Left lobe of liver (tissue), 2 donors: ENCODE measurements around the gene PRMT1. TPM values are rescaled to one million over a fixed set of nuclear protein-coding genes. Genes with fewer than 3 reads are reported as not detected.

Experiments
- ATAC-seq: fragments of 200-7000 bp; cut with Tn5 transposase; one replicate; pipeline ENCODE4 v1.9.1; 2020; ENCODE audit warnings: mild to moderate bottlenecking, moderate library complexity
- DNase-seq: peaks from one replicate; pipeline ENCODE4 v3.0.0-alpha.2; 2020; ENCODE audit warnings: low spot score
- total RNA-seq: library from RNA; stranded (reverse); gene quantifications from one replicate; pipeline ENCODE4 v1.2.1, GENCODE V29; 2021
- donor health status: DM: no; HTN: no; CAD: no; lungs with moderate emphysema.
- donor health status: DM: no; HTN: yes; CAD: no.

PRMT1 gene
- total RNA-seq, 1 donor from 2014 or later, result 28.7 TPM

DNA sequence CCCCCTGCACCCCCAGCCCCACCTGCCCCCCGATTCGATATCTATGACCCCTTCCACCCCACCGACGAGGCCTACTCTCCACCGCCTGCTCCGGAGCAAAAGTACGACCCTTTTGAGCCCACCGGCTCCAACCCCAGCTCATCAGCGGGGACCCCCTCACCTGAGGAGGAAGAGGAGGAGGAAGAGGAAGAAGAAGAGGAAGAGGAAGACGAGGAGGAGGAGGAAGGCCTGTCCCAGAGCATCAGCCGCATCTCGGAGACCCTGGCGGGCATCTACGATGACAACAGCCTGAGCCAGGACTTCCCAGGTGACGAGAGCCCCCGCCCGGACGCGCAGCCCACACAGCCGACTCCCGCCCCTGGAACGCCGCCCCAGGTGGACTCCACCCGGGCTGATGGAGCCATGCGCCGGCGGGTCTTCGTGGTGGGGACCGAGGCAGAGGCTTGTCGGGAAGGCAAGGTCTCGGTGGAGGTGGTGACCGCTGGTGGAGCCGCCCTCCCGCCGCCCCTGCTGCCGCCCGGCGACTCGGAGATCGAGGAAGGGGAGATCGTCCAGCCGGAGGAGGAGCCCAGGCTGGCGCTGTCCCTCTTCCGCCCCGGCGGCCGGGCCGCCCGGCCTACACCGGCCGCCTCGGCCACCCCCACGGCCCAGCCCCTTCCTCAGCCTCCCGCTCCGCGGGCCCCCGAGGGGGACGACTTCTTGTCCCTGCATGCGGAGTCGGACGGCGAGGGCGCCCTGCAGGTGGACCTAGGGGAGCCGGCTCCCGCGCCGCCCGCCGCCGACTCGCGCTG lies 25.8 kb upstream of the PRMT1 start:
- DNase-seq, result no peak
- no peak for ATAC-seq

DNA sequence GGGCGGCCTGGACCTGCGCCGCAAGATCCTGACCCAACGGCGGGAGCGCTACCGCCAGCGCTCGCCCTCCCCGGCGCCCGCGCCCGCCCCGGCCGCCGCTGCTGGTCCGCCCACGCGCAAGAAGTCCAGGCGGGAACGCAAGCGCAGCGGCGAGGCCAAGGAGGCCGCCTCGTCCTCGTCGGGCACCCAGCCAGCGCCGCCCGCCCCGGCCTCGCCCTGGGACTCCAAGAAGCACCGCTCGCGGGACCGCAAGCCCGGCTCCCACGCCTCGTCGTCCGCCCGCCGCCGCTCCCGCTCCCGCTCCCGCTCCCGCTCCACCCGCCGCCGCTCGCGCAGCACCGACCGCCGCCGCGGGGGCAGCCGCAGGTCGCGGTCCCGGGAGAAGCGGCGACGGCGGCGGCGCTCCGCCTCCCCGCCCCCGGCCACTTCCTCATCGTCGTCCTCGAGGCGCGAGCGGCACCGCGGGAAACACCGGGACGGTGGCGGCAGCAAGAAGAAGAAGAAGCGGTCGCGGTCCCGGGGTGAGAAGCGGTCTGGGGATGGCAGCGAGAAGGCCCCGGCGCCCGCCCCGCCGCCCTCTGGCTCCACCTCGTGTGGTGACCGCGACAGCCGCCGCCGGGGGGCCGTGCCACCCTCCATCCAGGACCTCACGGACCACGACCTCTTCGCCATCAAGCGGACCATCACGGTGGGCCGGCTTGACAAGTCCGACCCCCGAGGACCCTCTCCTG lies 25.1 kb upstream of the PRMT1 start:
- ATAC-seq, result no peak
- no peak for DNase-seq

DNA sequence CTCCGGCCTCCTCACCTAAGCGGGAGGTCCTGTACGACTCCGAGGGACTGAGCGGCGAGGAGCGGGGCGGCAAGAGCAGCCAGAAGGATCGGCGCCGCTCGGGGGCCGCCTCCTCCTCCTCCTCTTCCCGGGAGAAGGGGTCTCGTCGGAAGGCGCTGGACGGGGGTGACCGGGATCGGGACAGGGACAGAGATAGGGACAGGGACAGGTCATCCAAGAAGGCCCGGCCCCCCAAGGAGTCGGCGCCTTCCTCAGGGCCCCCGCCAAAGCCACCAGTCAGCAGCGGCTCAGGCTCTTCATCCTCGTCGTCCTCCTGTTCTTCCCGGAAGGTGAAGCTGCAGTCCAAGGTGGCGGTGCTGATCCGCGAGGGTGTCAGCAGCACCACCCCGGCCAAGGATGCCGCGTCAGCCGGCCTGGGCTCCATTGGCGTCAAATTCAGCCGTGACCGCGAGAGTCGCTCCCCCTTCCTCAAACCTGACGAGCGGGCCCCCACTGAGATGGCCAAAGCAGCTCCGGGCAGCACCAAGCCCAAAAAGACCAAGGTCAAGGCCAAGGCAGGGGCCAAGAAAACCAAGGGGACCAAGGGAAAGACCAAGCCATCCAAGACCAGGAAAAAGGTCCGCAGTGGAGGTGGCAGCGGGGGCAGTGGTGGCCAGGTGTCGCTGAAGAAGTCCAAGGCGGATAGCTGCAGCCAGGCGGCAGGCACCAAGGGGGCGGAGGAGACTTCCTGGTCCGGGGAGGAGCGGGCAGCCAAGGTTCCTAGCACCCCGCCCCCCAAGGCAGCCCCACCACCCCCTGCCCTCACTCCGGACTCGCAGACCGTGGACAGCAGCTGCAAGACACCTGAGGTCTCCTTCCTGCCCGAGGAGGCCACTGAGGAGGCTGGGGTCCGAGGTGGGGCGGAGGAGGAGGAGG lies 24.3 kb upstream of the PRMT1 start:
- no peak for ATAC-seq
- no peak for DNase-seq

DNA sequence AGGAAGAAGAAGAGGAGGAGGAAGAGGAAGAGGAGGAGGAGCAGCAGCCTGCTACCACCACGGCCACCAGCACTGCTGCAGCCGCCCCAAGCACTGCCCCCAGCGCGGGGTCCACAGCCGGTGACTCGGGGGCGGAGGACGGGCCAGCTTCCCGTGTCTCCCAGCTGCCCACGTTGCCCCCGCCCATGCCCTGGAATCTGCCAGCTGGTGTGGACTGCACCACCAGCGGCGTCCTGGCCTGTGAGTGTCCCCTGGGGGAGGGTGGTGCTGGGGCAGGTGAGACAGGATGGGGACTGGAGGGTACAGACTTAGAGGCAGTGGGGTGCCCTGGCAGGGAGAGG lies 23.6 kb upstream of the PRMT1 start:
- DNase-seq (no peak), ATAC-seq (no peak)

DNA sequence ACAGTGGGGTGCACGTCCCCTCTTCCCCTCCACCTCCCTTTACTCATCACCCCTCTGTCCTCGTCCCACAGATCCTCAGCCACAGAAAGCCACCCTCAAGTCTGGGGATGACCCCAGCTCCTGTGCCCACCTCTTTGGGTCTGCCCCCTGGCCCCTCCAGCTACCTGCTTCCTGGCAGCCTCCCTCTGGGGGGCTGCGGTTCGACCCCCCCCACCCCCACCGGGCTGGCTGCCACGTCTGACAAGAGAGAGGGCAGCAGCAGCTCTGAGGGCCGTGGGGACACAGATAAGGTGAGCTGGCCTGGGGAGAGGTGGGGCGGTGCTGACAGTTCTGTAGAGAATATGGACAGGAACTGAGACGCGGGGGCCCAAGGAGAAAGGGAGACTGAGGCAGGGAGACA lies 22.5 kb upstream of the PRMT1 start:
- no peak for ATAC-seq
- no peak for DNase-seq

DNA sequence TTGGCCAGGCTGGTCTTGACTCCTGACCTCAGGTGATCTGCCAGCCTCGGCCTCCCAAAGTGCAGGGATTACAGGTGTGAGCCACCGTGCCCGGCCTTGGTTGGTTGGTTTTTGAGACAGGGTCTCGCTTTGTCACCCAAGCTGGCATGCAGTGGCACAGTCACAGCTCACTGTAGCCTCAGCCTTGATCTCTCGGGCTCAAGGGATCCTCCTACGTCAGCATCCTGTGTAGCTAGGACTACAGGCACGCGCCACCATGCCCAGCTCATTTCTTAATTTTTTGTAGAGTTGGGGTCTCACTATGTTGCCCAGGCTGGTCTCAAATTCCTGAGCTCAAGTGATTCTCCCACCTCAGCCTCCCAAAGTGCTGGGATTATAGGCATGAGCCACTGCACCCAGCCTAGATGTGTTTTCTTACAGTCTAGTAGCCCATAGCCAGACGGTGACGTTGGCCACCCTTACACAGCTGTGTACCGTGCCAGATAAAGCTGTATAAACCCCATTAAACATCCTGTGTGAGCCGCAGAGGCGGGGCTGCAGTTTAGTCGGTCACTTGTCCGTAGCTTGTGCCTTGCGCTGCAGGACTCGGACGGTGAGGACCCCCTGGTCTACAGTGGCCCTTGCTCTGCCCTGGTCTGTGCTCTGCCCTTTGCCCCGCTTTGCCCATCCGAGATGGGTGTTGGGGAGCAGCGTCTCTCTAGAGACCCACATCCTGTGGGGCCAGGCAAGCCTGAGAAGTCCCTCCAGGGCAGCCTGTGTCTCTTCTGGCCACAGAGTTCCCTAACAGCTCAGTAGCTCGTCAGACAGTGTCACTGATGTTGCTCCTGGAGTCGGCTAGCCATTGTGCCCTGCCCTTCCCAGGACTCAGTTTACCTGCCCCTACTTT lies 21.3 kb upstream of the PRMT1 start:
- DNase-seq (no peak), ATAC-seq (no peak)

DNA sequence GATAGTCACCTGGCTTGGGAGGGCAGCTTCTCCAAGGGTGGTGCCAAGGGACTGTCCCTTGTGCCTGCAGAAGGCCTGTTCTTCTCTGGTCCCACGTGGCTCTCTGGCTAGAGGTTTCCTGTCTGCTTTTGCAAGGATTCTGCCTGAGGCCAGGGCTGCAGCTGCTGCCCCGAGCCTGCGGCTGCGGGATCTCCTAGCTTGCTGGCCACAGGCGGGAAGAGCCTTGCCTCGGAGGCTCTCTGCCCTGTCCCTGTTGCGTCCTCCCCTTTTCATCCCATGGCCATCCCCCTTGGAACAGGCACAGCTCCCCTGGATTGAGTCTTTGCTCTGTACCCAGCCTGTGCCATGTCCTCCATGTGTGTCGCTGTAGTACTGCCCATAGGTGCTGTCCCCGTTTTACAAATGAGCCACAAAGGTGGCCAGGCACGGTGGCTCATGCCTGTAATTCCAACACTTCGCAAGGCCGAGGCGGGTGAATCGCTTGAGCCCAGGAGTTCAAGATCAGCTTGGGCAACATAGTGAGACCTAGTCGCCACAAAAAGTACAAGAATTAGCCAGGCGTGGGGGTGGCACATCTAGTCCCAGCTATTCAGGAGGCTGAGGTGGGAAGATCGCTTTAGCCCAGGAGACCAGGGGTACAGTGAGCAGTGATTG lies 20.5 kb upstream of the PRMT1 start:
- no peak for ATAC-seq
- DNase-seq, result no peak

DNA sequence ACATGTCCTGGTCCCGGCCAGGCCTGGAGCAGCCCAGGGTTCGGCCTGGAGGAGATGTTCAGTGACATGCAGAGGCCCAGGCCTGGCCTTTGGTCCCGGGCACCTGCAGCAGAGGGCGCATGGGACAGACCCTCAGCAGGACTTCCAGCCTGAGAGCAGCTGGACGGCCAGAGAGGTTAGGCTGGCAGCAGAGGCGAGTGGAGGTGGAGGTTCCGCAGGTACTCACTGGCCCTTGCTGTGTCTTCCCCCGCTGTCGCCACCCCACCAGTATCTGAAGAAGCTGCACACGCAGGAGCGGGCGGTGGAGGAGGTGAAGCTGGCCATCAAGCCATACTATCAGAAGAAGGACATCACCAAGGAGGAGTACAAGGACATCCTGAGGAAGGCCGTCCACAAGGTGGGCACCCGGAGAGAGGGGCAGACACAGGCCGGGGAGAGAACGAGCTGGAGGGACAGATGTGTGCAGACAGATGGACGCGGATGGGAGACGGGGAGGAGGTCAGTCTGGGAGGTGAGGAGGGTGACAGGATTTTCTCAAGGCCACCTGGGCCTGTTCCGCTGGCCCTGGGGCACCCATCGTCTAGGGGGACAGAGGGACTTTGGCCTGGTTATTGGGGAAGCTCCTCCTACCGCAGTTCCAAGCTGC lies 19.5 kb upstream of the PRMT1 start:
- no peak for ATAC-seq

DNA sequence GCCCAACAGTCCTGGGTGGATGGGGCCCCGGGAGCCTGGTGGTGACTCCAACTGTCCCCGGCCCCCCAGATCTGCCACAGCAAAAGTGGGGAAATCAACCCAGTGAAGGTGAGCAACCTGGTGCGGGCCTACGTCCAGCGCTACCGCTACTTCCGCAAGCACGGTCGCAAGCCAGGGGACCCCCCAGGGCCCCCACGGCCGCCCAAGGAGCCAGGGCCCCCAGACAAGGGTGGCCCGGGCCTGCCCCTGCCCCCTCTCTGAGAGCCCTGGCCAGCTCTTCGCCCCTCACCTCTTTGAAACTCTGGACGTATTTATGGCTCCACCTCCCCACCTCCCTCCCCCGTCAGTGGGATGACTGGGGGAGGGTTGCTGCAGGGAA lies 18.9 kb upstream of the PRMT1 start:
- ATAC-seq, result no peak
- DNase-seq, result no peak

More for the DNA sequence above, 19.5 kb upstream of the PRMT1 start:
- DNase-seq, result no peak

DNA sequence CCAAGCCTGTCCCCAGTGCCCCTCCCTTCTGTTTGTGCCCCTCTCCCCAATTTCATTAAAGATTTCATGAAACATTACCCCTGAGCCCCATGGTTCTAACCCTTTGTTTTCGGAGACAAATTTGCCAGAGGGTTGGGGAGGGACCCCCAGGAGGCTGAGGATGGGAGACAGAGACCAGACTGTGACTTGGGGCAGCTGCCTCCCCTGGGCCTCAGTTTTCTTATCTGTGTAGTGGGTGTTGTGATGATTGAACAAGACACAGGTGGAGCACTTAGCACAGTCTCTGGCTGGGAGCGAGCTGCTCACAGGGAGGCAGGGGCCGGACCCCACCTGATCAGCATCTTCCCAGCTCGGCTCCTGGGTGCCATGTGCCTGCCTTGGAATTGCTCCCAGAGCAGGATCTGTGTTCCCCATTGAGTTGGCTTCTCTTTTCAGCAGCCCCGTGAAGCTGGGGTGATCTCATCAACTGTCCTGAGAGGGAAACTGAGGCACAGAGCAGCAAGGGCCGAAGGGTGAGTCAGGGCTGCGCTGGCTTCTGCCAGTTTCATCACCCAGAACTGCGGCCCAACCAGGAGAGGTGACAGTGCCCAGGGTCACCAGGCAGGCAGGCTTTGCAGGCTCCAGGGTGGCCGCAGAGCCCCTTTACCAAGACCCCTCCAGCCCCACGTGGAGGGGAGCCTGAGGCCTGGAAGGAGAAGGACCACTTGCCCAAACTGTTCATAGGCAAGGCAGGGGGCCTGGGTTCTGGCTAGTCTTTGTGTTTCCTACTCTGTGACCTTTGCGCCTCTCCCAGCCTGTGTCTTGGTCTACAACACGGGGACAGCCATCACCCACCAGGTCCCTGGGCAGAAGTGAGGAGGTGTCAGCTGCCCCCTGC lies 18.3 kb upstream of the PRMT1 start:
- DNase-seq, result no peak
- no peak for ATAC-seq

DNA sequence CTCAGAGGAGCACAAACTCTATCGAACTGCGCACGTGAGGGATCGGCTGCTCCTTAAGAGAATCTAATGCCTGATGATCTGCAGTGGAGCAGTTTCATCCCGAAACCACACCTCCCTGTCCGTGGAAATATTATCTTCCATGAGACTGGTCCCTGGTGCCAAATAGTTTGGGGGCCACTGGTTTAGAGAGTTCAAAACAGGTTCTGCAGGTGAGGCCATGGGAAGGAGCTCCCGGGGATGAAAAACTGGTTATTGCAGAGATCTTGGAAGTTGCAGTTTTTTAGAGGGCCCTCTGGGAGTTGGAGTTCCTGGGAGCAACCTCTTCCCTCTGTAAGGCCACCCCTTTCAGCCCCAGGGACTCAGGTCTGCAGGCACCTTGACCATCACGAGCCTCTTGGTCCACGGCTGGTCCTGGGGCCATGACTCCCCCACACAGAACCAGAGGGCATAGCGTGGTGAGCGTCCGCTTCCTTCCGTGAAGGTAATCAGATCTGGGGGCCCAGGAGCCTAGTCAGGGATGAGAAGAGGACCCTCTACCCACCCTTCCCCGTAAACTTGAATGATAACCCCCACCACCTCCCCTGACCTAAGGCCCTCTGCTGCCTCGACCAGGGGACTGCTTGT lies 16.6 kb upstream of the PRMT1 start:
- ATAC-seq (no peak), DNase-seq (no peak)

DNA sequence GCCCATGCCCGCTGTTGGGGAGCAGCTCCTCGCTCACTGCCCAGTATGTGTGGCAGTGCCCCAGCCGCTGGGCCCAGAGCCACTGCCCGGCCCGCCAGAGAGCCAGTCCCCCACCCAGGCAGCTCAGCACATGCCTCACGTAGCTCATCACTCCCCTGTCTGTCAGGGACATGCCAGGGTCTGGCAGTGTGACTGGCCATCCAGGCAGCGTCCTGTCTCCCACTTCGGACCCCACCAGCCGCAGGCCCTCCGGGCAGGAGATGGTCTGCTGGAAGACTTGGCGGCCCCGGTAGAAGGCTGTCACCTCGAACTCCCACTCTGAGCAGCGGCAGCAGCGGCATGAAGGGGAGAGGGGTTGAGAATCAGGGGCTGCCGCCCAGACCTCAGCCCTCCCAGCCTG lies 15.1 kb upstream of the PRMT1 start:
- ATAC-seq (no peak), DNase-seq (no peak)

DNA sequence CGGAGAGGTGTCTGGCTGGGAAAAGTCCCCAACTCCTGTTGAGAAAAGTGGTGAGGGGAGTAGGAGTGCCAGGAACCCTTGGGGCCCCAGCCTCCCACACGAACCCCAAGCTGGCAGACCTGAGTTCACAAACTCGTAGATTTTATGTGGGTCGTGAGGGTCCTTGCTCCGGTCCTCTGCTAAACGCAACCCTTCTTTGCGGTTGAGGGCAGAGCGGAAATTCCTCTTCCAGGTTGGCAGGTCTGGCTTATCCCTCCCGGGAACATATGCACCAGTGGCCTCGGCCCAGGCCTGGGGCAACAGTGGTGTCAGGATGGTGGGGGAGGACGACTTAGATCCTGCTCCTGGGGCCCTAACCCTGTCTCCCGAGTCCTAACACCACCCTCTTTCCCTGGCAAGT lies 13.8 kb upstream of the PRMT1 start:
- DNase-seq (no peak), ATAC-seq (no peak)

DNA sequence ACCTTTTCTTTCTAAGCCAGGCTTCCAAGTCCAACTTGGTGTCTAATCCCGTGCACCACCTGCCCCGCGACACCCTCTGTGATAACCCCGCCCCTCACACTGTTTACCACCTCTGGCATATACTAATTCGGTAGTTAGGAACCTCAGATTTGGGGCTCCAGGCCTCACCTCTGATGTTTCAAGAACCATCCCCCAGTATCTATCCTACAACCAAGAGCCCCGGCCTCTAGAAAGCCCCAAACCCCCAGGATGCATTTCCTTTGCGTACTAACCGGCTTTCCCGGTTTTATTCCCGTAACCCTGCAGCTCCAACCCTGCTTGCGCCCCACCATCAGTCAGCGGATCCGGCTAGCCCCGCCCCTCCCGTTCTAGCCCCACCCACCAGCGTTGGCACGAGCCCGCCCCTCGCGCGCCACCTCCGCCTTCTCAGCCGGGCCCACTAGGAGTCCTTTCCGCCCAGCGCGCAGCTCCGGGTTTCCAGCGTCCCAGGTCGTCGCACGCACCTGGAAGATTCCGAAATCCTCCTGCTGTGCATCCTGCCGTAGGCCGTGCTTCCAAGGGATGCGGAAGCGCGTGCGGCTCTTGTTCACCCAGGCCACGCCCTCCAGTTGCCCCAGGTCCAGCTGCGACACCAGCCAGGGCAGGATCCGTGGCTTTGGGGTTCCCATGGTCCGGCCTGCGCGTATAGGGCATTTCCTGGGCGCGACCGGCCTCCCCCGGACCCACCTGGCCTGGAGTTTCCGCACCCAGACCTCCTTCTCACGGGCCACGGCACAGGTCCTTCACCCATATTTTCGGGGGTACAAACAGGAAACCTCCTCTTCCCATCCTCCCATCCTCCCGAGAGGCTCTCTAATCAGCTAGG lies 12.7 kb upstream of the PRMT1 start:
- DNase-seq (peak; percentile 91), ATAC-seq (peak; percentile 84)

DNA sequence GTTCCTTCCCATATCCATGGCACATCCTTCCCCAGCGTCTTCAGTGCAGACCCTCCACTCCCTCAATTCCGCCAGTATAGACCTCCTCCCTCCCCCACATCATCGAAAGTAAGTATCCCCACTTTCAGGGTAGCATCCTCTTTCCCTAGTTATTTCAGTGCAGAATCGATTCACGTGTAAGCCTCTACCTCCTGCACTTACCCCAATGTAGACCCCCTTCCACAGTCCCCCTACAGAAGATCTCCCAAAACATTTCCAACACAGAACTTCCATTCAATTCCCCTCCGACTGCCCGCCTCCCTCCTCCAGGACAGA lies 12.1 kb upstream of the PRMT1 start:
- DNase-seq (no peak), ATAC-seq (no peak)

DNA sequence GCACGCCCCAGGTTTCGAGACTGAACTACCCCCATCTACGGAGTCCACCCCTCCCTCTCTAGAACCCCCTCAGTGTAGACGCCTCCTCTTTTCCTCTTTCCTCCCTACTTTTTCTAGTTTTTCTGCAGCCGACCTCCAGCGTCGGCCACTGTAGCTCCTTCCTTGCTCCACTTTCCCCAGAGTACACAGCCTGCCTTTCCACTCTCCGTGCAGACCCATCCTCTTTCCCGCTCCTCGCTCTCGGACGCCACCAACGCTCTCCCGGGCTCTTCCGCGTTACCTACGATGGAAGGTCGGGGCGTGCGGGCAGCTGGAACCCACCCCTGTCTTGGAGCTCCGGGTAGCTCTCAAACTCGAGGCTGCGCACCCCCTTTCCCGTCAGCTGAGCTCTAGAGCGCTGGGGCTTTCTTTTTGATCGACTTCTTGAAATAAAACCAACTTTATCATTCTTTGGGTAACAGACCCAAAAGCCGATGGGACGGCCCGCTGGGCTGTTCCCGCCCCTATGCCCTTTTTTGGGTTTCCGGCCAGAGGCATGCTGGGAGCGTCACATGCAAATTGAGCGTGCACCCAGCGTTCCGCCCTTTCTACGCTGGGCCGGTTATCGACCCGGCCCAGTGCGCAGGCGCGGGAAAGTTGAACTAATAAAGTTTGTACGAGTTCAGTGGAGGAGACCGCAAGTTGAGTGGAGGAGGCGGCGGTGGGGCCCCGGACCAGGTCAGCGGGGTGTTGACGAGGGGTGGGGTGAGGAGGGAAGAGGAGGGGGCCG lies 11.5 kb upstream of the PRMT1 start, which contains the start of the genes BCL2L12 and IRF3:
Gene BCL2L12, plus strand, starts transcription at position 583 of the 769 bp plus-strand sequence. CDS start 760 bp downstream, outside the sequence.
Gene IRF3, minus strand, starts transcription at position 507 of the 769 bp plus-strand sequence. CDS start 1,019 bp downstream, outside the sequence.
- DNase-seq (peak; percentile 99), ATAC-seq (peak; percentile 83)
